BLaER1 (cell line): ENCODE data around the gene CPEB3.
A peak's percentile ranks its signal among the peaks of the same experiment; 100 is the strongest.
"Not testable (repeated sequence)": the region's sequence is repeated elsewhere in the genome, so short reads cannot be mapped to it uniquely, and the experiment has no call there.

ENCODE experiments used
- H3K27ac ChIP-seq: shearing (Covaris generic); formaldehyde crosslinking; 2 replicates; pipeline ENCODE4 v1.8.1; 2022
- H3K27me3 ChIP-seq: shearing (Covaris generic); formaldehyde crosslinking; 2 replicates; pipeline ENCODE4 v1.8.1; 2022
- H3K36me3 ChIP-seq: shearing (Covaris generic); formaldehyde crosslinking; 2 replicates; pipeline ENCODE4 v1.8.1; 2022
- H3K4me1 ChIP-seq: shearing (Covaris generic); formaldehyde crosslinking; 2 replicates; pipeline ENCODE4 v1.8.1; 2022
- H3K4me2 ChIP-seq: shearing (Covaris generic); formaldehyde crosslinking; 2 replicates; pipeline ENCODE4 v1.8.1; 2022
- H3K4me3 ChIP-seq: shearing (Covaris generic); formaldehyde crosslinking; 2 replicates; pipeline ENCODE4 v1.8.1; 2022
- H3K9ac ChIP-seq: shearing (Covaris generic); formaldehyde crosslinking; 2 replicates; pipeline ENCODE4 v1.8.1; 2022
- H3K9me3 ChIP-seq: shearing (Covaris generic); formaldehyde crosslinking; 2 replicates; pipeline ENCODE4 v1.8.1; 2022
- H4K20me1 ChIP-seq: shearing (Covaris generic); formaldehyde crosslinking; 2 replicates; pipeline ENCODE4 v1.8.1; 2022
- Cebpa-rat ChIP-seq: shearing (Covaris generic); IDR thresholded peaks from 2 replicates; pipeline ENCODE4 v1.8.1; 2022

Gene CPEB3

GRCh38 chr10:92146107-92146506, 144.8 kb downstream of the CPEB3 start:
- Histone ChIP-seq H3K4me3 (no peak overlapping the region), H3K9ac (no peak overlapping the region), H3K4me1 (peaks cover 32% of the 10 kb centered on the region), H4K20me1 (no peaks in the 10 kb centered on the region), H3K9me3 (no peaks in the 10 kb centered on the region), H3K36me3 (no peaks in the 10 kb centered on the region), H3K27ac (no peak overlapping the region), H3K4me2 (peak overlapping the region; percentile 11; the same call in 1 of the 2 replicates), H3K27me3 (no peaks in the 10 kb centered on the region)
- no peak for TF ChIP-seq Cebpa-rat

DNA sequence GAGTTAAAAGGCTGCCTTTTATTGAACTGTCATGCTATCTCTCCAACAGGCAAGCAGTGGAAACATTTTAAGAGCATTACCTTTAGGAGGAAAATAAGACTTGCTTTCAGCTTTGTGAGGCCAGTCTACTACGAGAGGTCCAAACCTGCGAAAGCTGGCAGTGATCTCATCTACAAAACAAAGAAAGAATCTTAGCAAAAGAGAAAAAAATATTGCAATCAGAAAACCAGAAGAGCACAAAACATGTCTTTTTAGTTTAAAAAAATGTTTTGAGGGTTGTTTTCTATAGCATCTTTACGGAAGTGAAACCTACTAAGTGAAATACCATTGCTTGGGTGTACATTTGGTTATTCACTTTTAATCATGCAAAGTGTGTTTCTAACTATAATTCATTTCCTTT, 147.9 kb downstream of the CPEB3 start:
- Histone ChIP-seq H3K4me3 (no peak overlapping the region), H3K4me2 (no peak overlapping the region; the same call in 1 of the 2 replicates)

GRCh38 chr10:92142512-92142911, 148.4 kb downstream of the CPEB3 start:
- peaks cover 7% of the 10 kb centered on the region; the same call in 1 of the 2 replicates for H3K9me3 ChIP-seq
- TF ChIP-seq Cebpa-rat = no peak
- H3K4me2 ChIP-seq = peak overlapping the region; percentile 36; the same call in 1 of the 2 replicates
- H3K27me3 ChIP-seq = no peaks in the 10 kb centered on the region
- H3K4me3 ChIP-seq = no peak overlapping the region
- H3K36me3 ChIP-seq = peaks cover 10% of the 10 kb centered on the region; the same call in 1 of the 2 replicates
- H3K9ac ChIP-seq = no peak overlapping the region
- no peaks in the 10 kb centered on the region for H4K20me1 ChIP-seq
- peaks cover 32% of the 10 kb centered on the region for H3K4me1 ChIP-seq
- no peak overlapping the region for H3K27ac ChIP-seq

More for the DNA sequence above, 147.9 kb downstream of the CPEB3 start:
- Histone ChIP-seq H3K27ac (no peak overlapping the region), H3K9me3 (peaks cover 7% of the 10 kb centered on the region; the same call in 1 of the 2 replicates), H3K27me3 (no peaks in the 10 kb centered on the region), H3K4me1 (peaks cover 32% of the 10 kb centered on the region), H4K20me1 (no peaks in the 10 kb centered on the region), H3K9ac (no peak overlapping the region), H3K36me3 (peaks cover 6% of the 10 kb centered on the region; the same call in 1 of the 2 replicates)
- TF ChIP-seq Cebpa-rat = no peak

GRCh38 chr10:92141147-92141546, 149.7 kb downstream of the CPEB3 start:
- not testable (repeated sequence) for H3K4me2 ChIP-seq, H3K4me3 ChIP-seq, H3K27ac ChIP-seq, H3K9me3 ChIP-seq, H3K9ac ChIP-seq, H4K20me1 ChIP-seq, H3K27me3 ChIP-seq
- H3K36me3 ChIP-seq = peaks cover 14% of the 10 kb centered on the region; the same call in 1 of the 2 replicates
- H3K4me1 ChIP-seq = peaks cover 22% of the 10 kb centered on the region

- H3K27ac ChIP-seq, H4K20me1 ChIP-seq, H3K9me3 ChIP-seq, H3K27me3 ChIP-seq, H3K9ac ChIP-seq, H3K4me2 ChIP-seq, H3K4me1 ChIP-seq, H3K4me3 ChIP-seq: not testable (repeated sequence)
- H3K36me3 ChIP-seq = peaks cover 12% of the 10 kb centered on the region; the same call in 1 of the 2 replicates
Observed at GRCh38 chr10:92134049-92134448, 156.8 kb downstream of the CPEB3 start.

DNA sequence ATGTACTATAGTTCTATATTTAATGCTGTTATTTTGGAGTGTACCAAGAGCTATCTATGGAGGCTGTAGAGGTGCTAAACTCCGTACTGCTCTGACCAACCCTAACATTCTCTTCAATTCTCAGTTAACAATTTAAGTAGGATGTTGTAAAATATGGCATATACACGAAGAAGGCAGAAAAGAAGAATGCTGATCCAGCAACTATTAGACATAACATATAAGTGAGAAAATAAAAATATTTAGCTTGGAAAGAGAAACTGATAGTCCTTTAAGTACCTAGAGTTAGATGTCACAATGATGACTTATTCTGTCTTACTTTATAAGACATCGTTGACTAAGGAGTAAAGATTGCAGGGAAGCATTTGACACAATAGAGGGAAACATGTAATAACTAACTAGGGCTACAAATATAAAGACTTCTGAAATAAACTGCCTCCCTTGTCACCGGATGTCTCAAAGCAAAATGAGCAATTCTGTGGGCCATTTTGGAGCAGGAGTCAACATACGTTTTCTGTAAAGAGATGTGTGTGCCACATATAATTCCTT, 159.5 kb downstream of the CPEB3 start:
- H3K27me3 ChIP-seq = no peaks in the 10 kb centered on the region
- no peaks in the 10 kb centered on the region for H3K4me1 ChIP-seq
- no peaks in the 10 kb centered on the region for H4K20me1 ChIP-seq
- no peak overlapping the region for H3K4me2 ChIP-seq
- TF ChIP-seq Cebpa-rat = no peak
- no peak overlapping the region for H3K27ac ChIP-seq
- 0 out of 2 replicates have a peak, but pooled peaks cover 4% of the 10 kb centered on the region for H3K36me3 ChIP-seq
- no peak overlapping the region for H3K9ac ChIP-seq
- H3K4me3 ChIP-seq = no peak overlapping the region
- H3K9me3 ChIP-seq = peaks cover 9% of the 10 kb centered on the region; the same call in 1 of the 2 replicates

- Histone ChIP-seq H3K9me3 (peaks cover 9% of the 10 kb centered on the region; the same call in 1 of the 2 replicates), H3K4me1 (no peaks in the 10 kb centered on the region), H3K27ac (no peak overlapping the region), H3K9ac (no peak overlapping the region), H3K36me3 (0 out of 2 replicates have a peak, but pooled peaks cover 4% of the 10 kb centered on the region), H4K20me1 (no peaks in the 10 kb centered on the region), H3K4me2 (no peak overlapping the region), H3K4me3 (no peak overlapping the region), H3K27me3 (no peaks in the 10 kb centered on the region)
- TF ChIP-seq Cebpa-rat = no peak
Observed at GRCh38 chr10:92130622-92131274, 160.1 kb downstream of the CPEB3 start.

DNA sequence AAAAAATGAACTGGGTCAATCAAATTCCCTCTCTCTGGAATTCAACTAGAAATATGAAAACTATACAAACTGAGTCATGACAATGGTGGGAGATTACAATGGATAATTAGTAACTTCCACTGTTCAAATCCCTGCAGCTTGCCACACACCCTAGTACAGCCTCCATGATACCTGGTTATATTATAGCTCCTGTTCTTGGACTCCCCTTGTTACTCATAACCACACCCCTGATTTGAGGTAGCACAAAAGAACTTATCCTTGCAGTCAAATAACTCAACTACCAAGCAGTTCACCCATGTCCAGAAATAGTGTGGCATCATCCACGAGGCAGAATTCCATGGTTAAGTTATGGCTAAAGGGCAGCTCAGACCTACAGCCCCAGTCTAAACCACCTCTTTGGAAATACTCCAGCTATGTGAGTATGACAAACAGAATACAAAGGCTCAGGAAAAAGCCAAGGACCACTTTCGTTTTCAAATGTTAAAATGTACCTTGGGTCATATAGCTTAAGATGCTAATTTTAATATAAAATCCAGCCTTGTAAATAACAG, 164.7 kb downstream of the CPEB3 start:
- Histone ChIP-seq H3K27ac (no peak overlapping the region), H3K36me3 (0 out of 2 replicates have a peak, but pooled peaks cover 4% of the 10 kb centered on the region), H3K4me1 (no peaks in the 10 kb centered on the region), H3K4me2 (no peak overlapping the region), H3K9me3 (peaks cover 9% of the 10 kb centered on the region; the same call in 1 of the 2 replicates), H3K4me3 (no peak overlapping the region), H4K20me1 (no peaks in the 10 kb centered on the region), H3K9ac (no peak overlapping the region), H3K27me3 (no peaks in the 10 kb centered on the region)
- TF ChIP-seq Cebpa-rat = no peak

- Histone ChIP-seq H4K20me1 (no peaks in the 10 kb centered on the region), H3K27ac (no peak overlapping the region), H3K27me3 (no peaks in the 10 kb centered on the region), H3K4me2 (no peak overlapping the region), H3K9me3 (peaks cover 9% of the 10 kb centered on the region; the same call in 1 of the 2 replicates), H3K9ac (no peak overlapping the region), H3K4me3 (no peak overlapping the region), H3K36me3 (0 out of 2 replicates have a peak, but pooled peaks cover 4% of the 10 kb centered on the region), H3K4me1 (no peaks in the 10 kb centered on the region)
- TF ChIP-seq Cebpa-rat = no peak
Observed at GRCh38 chr10:92125144-92125543, 165.7 kb downstream of the CPEB3 start.

- no peaks in the 10 kb centered on the region for H4K20me1 ChIP-seq
- no peak overlapping the region for H3K4me3 ChIP-seq
- H3K4me1 ChIP-seq = no peaks in the 10 kb centered on the region
- H3K9me3 ChIP-seq = peaks cover 9% of the 10 kb centered on the region; the same call in 1 of the 2 replicates
- H3K36me3 ChIP-seq = 0 out of 2 replicates have a peak, but pooled peaks cover 4% of the 10 kb centered on the region
- H3K4me2 ChIP-seq = no peak overlapping the region
- H3K9ac ChIP-seq = no peak overlapping the region
- no peak for TF ChIP-seq Cebpa-rat
- no peaks in the 10 kb centered on the region for H3K27me3 ChIP-seq
- H3K27ac ChIP-seq = no peak overlapping the region
Observed at GRCh38 chr10:92124616-92125143, 166.2 kb downstream of the CPEB3 start.
